Activated CD4-positive, CD25-positive, alpha-beta regulatory T cell (primary cell): ENCODE data around the gene SCUBE1.

Source experiments
- DNase-seq, 4 experiments: peaks; one replicate each; lab custom pipeline; 2025; lab: John Stamatoyannopoulos, UW

SCUBE1 gene

GRCh38 chr22:43257549-43257948 lies 85.6 kb downstream of the SCUBE1 start:
- no peak for DNase-seq

- DNase-seq, result no peak
These were observed 86.1 kb downstream of the SCUBE1 start for GRCh38 chr22:43256976-43257545.

- DNase-seq, result no peak
These were observed 86.6 kb downstream of the SCUBE1 start for GRCh38 chr22:43256569-43256968.

GRCh38 chr22:43255299-43255698 lies 87.9 kb downstream of the SCUBE1 start:
- DNase-seq, result no peak

GRCh38 chr22:43253839-43254238 lies 89.3 kb downstream of the SCUBE1 start:
- DNase-seq, result no peak

GRCh38 chr22:43252319-43252718 lies 90.9 kb downstream of the SCUBE1 start:
- DNase-seq, result no peak

- DNase-seq, result no peak
These were observed 93.2 kb downstream of the SCUBE1 start for GRCh38 chr22:43249789-43250471.

- no peak for DNase-seq
These were observed 95.5 kb downstream of the SCUBE1 start for GRCh38 chr22:43247546-43248260.

GRCh38 chr22:43246188-43246587 lies 97.0 kb downstream of the SCUBE1 start:
- DNase-seq, result no peak

- no peak for DNase-seq
These were observed 97.5 kb downstream of the SCUBE1 start for GRCh38 chr22:43245717-43246116.

- DNase-seq, result no peak
These were observed 98.2 kb downstream of the SCUBE1 start for GRCh38 chr22:43244803-43245527.

GRCh38 chr22:43244402-43244801 lies 98.8 kb downstream of the SCUBE1 start:
- no peak for DNase-seq

- DNase-seq, result no peak
These were observed 99.8 kb downstream of the SCUBE1 start for GRCh38 chr22:43243324-43243723.

- no peak for DNase-seq
These were observed 100.5 kb downstream of the SCUBE1 start for GRCh38 chr22:43242627-43243026.

GRCh38 chr22:43241699-43242386 lies 101.3 kb downstream of the SCUBE1 start:
- DNase-seq, result no peak

- no peak for DNase-seq
These were observed 102.0 kb downstream of the SCUBE1 start for GRCh38 chr22:43241138-43241597.

GRCh38 chr22:43240614-43241013 lies 102.6 kb downstream of the SCUBE1 start:
- no peak for DNase-seq

GRCh38 chr22:43239956-43240355 lies 103.2 kb downstream of the SCUBE1 start:
- DNase-seq, result no peak

- DNase-seq, result no peak
These were observed 103.9 kb downstream of the SCUBE1 start for GRCh38 chr22:43239193-43239780.

GRCh38 chr22:43238526-43239006 lies 104.6 kb downstream of the SCUBE1 start:
- DNase-seq, result no peak

- DNase-seq, result no peak
These were observed 105.9 kb downstream of the SCUBE1 start for GRCh38 chr22:43237280-43237679.
